GM18505 (cell line): ENCODE results near the gene FAM13A.
"Not testable (repeated sequence)": the region's sequence is repeated elsewhere in the genome, so short reads cannot be mapped to it uniquely, and the experiment has no call there.

ENCODE experiments used
- ATAC-seq: cut with Tn5 transposase; IDR thresholded peaks from one replicate; pipeline ENCODE4 v1.9.1; 2021; ENCODE audit not compliant: unreplicated experiment
- POLR2A ChIP-seq: IDR thresholded peaks from 4 replicates; pipeline ENCODE4 v1.6.1; 2011; ENCODE audit warnings: borderline replicate concordance; ENCODE audit not compliant: insufficient read depth, insufficient read length; ENCODE audit errors: extremely low read depth

The FAM13A gene

GRCh38 chr4:89000844-89001360 lies 56.1 kb downstream of the FAM13A start:
- no peak for TF ChIP-seq POLR2A
- no peak for ATAC-seq

- TF ChIP-seq POLR2A = no peak
Observed at GRCh38 chr4:89000382-89000781, 56.6 kb downstream of the FAM13A start.

GRCh38 chr4:88999392-88999930 lies 57.5 kb downstream of the FAM13A start:
- TF ChIP-seq POLR2A = no peak
- no peak for ATAC-seq

More at GRCh38 chr4:89000382-89000781, 56.6 kb downstream of the FAM13A start:
- no peak for ATAC-seq

GRCh38 chr4:88998891-88999290 lies 58.1 kb downstream of the FAM13A start:
- no peak for ATAC-seq

GRCh38 chr4:88998001-88998400 lies 59.0 kb downstream of the FAM13A start:
- TF ChIP-seq POLR2A = no peak

More at GRCh38 chr4:88998891-88999290, 58.1 kb downstream of the FAM13A start:
- TF ChIP-seq POLR2A = no peak

GRCh38 chr4:88995874-88996273 lies 61.1 kb downstream of the FAM13A start:
- ATAC-seq = no peak

More at GRCh38 chr4:88998001-88998400, 59.0 kb downstream of the FAM13A start:
- no peak for ATAC-seq

GRCh38 chr4:88995257-88995656 lies 61.7 kb downstream of the FAM13A start:
- ATAC-seq = not testable (repeated sequence)

More at GRCh38 chr4:88995874-88996273, 61.1 kb downstream of the FAM13A start:
- TF ChIP-seq POLR2A = no peak

- no peak for TF ChIP-seq POLR2A
- no peak for ATAC-seq
Observed at GRCh38 chr4:88993246-88993645, 63.7 kb downstream of the FAM13A start.

GRCh38 chr4:88991746-88992145 lies 65.2 kb downstream of the FAM13A start:
- ATAC-seq = no peak
- TF ChIP-seq POLR2A = no peak

GRCh38 chr4:88989990-88990389 lies 67.0 kb downstream of the FAM13A start:
- ATAC-seq = no peak
- TF ChIP-seq POLR2A = no peak

- ATAC-seq = no peak
- no peak for TF ChIP-seq POLR2A
Observed at GRCh38 chr4:88985088-88985773, 71.8 kb downstream of the FAM13A start.

- no peak for TF ChIP-seq POLR2A
- no peak for ATAC-seq
Observed at GRCh38 chr4:88982757-88983156, 74.2 kb downstream of the FAM13A start.

GRCh38 chr4:88981993-88982392 lies 75.0 kb downstream of the FAM13A start:
- no peak for ATAC-seq
- no peak for TF ChIP-seq POLR2A

- no peak for TF ChIP-seq POLR2A
- no peak for ATAC-seq
Observed at GRCh38 chr4:88981556-88981955, 75.4 kb downstream of the FAM13A start.
